Esophagus mucosa (tissue), 1 donor: ENCODE data around the gene PYGM. TPM values are rescaled to one million over a fixed set of nuclear protein-coding genes. Genes with fewer than 3 reads are reported as not detected.

Experiments
- ATAC-seq: fragments of 200-7000 bp; cut with Tn5 transposase; one replicate; pipeline ENCODE4 v1.9.1; 2020
- total RNA-seq: library from RNA; stranded (reverse); gene quantifications from one replicate; pipeline ENCODE4 v1.2.4, GENCODE V29; 2023
- donor health status: DM: yes; HTN: yes; CAD: no.

The PYGM gene
- total RNA-seq, 1 donor from 2014 or later, result 0.44 TPM

- ATAC-seq, result peak; percentile 6
Measured at GRCh38 chr11:64734811-64735724, 24.7 kb downstream of the PYGM start.

- no peak for ATAC-seq
Measured at GRCh38 chr11:64731601-64732000, 28.2 kb downstream of the PYGM start.

- peak; percentile 25 for ATAC-seq
Measured at GRCh38 chr11:64729851-64730382, 29.9 kb downstream of the PYGM start.

GRCh38 chr11:64728757-64729365, 30.9 kb downstream of the PYGM start:
- ATAC-seq, result no peak

- no peak for ATAC-seq
Measured at GRCh38 chr11:64726867-64727530, 32.8 kb downstream of the PYGM start.

GRCh38 chr11:64726211-64726641, 33.5 kb downstream of the PYGM start:
- ATAC-seq, result no peak

GRCh38 chr11:64724863-64725532, 34.8 kb downstream of the PYGM start:
- no peak for ATAC-seq

GRCh38 chr11:64723907-64724862, 35.6 kb downstream of the PYGM start:
- ATAC-seq, result no peak

- peak; percentile 88 for ATAC-seq
Measured at GRCh38 chr11:64723117-64723906, 36.5 kb downstream of the PYGM start, which contains the start of gene NRXN2. NRXN2 (minus strand) TSS chr11:64723197; CDS start chr11:64713699, 9,498 bp downstream.

- ATAC-seq, result no peak
Measured at GRCh38 chr11:64722141-64723065, 37.4 kb downstream of the PYGM start.

GRCh38 chr11:64721359-64721699, 38.4 kb downstream of the PYGM start:
- ATAC-seq, result no peak

GRCh38 chr11:64720640-64721358, 39.0 kb downstream of the PYGM start:
- ATAC-seq, result no peak

GRCh38 chr11:64720167-64720566, 39.6 kb downstream of the PYGM start:
- no peak for ATAC-seq

GRCh38 chr11:64719406-64719805, 40.4 kb downstream of the PYGM start:
- no peak for ATAC-seq

- no peak for ATAC-seq
Measured at GRCh38 chr11:64718780-64719124, 41.0 kb downstream of the PYGM start.

- no peak for ATAC-seq
Measured at GRCh38 chr11:64718084-64718779, 41.5 kb downstream of the PYGM start.

- ATAC-seq, result no peak
Measured at GRCh38 chr11:64717268-64717578, 42.6 kb downstream of the PYGM start.
